ENCODE measurements around the gene IGFBP5. TPM values are rescaled to one million over a fixed set of nuclear protein-coding genes. Genes with fewer than 3 reads are reported as not detected.

IGFBP5 gene
- polyA plus RNA-seq, 1 donor = 548 TPM

GRCh38 chr2:216713691-216714336 is 18.5 kb upstream of the IGFBP5 start:
- no peak for DNase-seq

DNA sequence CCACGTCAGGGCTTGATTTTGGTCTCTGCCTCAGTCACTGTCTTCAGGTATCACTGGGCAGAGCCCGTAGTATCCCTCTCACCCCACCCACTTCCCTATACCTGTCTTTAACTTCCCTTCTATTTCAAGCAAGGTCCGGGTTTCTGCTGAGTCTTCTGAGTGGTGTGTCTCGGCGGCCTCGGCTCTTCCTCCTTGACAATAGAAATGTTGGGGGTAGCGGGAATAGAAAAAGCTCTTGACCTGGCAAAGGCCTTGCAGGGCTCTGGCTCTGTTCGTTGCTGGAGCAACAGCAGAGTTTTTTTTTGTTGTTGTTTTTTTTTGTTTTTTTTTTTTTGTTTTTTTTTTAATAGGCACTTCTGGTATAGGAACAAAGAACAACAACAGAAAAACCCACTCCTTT is 16.0 kb upstream of the IGFBP5 start:
- no peak for DNase-seq

DNA sequence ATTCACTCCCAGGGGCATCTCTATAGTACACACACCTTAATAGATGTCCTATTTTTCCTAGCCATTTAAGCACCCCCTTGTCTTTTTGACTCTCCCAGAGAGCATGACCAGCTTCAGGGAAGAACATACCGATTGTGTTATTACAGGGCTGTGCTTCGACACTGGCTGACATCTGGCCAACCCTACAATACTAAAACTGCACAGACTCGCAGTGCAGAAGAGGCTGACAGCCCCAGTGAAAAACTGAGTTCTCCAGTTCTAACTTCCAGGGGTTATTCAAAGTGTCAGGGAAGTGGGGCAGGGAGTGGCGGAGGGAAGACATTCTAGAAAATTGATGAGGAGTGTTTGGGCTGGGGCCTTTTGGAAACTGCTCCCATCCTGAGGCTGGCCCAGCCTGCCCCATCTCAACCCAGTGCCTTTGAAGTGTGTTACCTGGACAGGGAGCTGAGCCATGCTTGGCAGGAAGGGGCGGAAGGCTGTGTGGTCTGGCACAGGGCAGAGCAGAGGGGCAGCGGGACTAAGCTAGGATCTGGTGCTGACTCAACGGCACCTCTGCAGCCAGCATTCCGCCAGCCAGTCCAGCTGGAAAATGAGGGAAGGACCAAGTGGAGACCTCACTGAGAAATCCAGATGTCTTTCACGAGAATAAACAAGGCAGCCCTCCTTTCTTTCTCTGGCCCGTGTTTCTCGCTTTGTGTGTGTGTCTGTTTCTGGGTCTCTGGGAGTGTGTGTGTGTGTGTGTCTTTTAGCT is 15.4 kb upstream of the IGFBP5 start:
- peak; percentile 88 for DNase-seq

GRCh38 chr2:216702756-216703155 is 7.4 kb upstream of the IGFBP5 start:
- DNase-seq = no peak

DNA sequence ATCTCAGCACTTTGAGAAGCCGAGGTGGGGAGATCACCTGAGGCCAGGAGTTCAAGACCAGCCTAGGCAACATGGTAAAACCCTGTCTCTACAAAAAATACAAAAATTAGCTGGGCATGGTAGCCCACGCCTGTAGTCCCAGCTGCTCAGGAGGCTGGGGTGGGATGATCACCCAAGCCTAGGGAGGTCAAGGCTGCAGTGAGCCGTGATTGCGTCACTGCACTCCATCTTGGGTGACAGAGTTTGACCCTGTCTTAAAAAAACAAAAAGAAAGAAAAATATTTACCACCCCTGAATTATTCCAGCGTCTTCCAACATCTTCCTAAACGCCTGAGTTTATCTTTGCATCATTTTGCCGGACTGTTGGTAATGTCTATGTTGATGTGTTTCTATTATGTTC is 6.2 kb upstream of the IGFBP5 start:
- no peak for DNase-seq

- no peak for DNase-seq
Measured at GRCh38 chr2:216700781-216701180, 5.4 kb upstream of the IGFBP5 start.

- no peak for DNase-seq
Measured at GRCh38 chr2:216700088-216700567, 4.8 kb upstream of the IGFBP5 start.

GRCh38 chr2:216698895-216699294 is 3.5 kb upstream of the IGFBP5 start:
- peak; percentile 75 for DNase-seq

- no peak for DNase-seq
Measured at GRCh38 chr2:216698293-216698692, 2.9 kb upstream of the IGFBP5 start.

- DNase-seq = no peak
Measured at GRCh38 chr2:216696751-216697560, 1.6 kb upstream of the IGFBP5 start.

- DNase-seq = no peak
Measured at GRCh38 chr2:216696321-216696720, 972 bp upstream of the IGFBP5 start.

- no peak for DNase-seq
Measured at GRCh38 chr2:216694826-216695217, 527 bp downstream of the IGFBP5 start.

GRCh38 chr2:216694082-216694825 is 1.1 kb downstream of the IGFBP5 start:
- DNase-seq = peak; percentile 68

DNA sequence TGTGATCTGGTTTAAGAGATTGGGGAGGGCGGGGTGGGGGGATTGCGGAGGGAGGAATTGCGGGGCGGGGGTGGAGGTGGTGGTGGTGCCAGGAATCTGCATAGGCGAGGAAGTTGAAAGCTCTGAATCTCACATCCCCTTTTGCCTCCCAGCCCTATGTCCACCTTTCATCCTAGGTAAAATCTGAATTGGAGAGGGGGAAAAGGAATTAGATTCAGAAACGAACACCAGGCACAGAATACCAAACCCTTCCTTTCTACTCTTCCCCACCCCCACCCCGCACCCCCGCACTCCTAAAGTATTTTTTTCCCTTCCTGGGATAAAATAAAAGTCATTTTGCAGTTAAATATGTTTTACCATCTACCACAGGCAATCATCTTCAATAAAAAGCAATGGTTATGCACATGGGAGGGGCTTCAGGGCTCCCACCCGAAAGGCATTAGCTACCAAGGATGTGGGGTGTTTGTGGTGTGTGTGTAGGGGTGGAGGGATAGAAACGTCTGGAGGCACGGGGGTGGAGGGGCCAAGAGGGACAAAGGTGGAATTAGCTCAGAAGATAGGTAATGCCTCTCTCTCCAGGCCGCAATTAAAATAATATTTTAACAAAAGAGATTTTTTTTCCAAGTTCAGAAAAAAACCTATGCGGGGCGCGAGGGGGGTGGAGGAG is 1.8 kb downstream of the IGFBP5 start:
- DNase-seq = no peak

GRCh38 chr2:216692636-216693413 is 2.5 kb downstream of the IGFBP5 start:
- peak; percentile 93 for DNase-seq

DNA sequence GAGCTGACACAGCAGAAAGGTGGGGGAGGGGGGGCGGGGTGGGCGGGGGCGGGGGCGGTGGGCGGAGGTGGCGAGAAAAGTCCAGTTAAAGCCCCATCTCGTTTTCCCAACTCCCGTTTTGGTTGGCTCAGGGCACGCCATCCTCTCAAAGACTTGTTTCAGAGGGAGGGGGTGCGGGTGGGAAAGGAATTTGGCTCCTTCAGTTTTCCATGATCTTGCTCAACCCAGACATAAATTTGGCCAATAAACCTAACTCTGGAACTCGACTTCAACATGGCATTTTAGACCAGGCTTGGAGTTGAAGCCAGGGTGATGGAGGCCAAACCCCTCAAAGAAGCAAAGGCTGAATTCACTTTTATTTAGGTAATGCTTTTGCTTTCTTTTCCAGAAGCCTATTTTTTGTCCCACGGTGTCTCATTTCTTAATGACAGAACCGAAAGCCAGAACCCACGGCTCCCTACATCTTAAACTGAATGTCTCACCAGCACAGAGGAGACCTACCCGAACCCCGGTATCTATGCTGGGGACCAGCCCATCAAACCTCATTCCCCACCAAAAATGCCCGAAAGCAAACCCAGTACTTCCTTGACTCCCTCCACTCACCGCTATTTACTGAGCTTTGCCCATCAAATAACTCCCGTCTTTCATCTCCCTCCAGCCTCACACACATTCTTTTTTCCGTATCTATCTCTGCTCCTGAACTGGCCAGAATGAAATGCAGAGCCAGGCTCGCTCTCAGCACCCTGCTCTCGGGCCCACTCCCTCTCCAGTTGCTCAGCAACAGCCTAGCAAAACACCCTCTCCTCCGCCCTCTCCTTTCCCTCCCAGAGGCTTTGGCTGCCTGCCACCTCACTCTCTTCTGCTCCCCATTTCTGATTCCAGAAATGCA is 4.3 kb downstream of the IGFBP5 start:
- DNase-seq = peak; percentile 87

DNA sequence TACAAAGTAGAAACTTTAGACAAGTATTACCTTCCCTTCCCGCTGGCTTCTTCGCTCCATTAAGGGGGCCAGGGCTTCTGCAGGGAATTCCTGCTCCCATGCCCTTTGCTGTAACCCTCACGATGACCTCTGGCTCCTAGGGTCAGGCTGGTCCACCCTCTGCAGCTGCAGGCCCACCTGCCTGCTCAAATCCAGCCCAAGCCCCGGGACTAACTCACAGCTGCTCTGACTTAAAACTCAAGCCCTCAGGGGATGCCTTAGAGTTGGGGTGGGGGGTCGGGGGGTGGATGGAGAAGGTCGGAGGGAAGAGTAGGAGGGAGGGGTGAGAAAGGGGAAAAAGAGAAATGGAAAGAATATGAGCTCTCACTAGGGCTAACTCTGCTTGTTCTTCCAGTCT is 4.9 kb downstream of the IGFBP5 start:
- no peak for DNase-seq

DNA sequence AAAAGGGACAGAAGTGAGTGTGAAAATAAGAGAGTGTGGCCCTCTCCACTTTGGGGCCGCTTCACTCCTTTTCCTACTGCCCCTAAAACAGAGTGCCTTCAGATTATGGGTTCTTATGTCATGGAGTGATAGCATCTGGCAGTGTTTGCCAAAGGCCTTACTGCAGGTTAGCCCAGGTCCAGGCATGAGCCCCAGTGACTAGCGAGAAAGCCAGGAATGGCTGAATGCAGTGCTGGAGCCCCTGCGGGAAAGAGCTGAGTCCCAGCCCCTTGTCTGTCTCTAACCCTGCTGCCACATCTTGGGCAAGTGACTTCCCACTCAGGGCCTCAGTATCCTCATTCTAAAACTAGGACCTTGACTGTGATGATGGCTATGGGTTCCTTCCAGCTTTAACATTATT is 6.0 kb downstream of the IGFBP5 start:
- no peak for DNase-seq

DNA sequence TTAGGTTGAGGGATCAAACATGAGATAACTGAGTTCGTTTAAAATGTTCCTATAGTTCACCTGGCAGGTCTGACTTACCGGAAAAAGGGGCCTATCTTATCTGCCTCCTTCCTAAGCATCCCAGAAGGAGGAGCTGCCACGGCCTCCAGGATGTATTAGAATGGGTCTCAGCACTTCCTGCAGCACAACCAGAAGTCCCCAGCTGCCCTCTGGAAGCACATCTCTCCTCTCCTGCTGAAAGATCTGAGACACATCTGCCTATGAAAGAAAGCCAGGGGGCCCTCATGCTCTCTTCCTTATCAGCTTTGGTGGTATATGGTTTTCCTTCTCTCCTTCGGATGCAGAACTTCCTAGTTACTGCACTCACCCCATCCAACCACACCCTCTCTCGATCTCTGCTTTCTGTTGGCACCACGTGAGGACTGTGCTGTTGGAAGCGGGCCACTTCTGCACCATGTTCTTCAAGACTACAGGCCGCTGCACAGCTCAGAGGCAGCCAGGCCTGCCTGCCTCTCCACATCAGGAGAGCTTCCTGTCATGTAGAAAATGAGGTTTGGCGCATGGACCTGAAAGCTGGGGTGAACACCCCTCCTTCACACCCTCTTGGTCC is 6.5 kb downstream of the IGFBP5 start:
- no peak for DNase-seq

- no peak for DNase-seq
Measured at GRCh38 chr2:216687646-216688045, 7.7 kb downstream of the IGFBP5 start.
